ENCODE measurements around the gene COL6A6.

COL6A6 gene

GRCh38 chr3:130509008-130509407 lies 8.0 kb upstream of the COL6A6 start:
- no peak for TF ChIP-seq CTCF (IDR thresholded peaks at IDR 0.05; ENCODE audit: low read depth, low read length)
- peak in 1 of 2 donors; percentile 40 for DNase-seq (ENCODE audit: low read depth in 2 of 2)
- no peak overlapping the region for H3K4me3 ChIP-seq (replicated peaks in 1 of 2; ENCODE audit: low read depth in 2 of 2, low read length in 2 of 2)

GRCh38 chr3:130514681-130515080 lies 2.3 kb upstream of the COL6A6 start:
- peak in 1 of 2 donors; percentile 37 for DNase-seq (ENCODE audit: low read depth in 2 of 2)
- no peak overlapping the region for H3K4me3 ChIP-seq (replicated peaks in 1 of 2; ENCODE audit: low read depth in 2 of 2, low read length in 2 of 2)
- TF ChIP-seq CTCF (IDR thresholded peaks at IDR 0.05; ENCODE audit: low read depth, low read length) = no peak

- no peak for DNase-seq (ENCODE audit: low read depth in 2 of 2)
- H3K4me3 ChIP-seq (replicated peaks in 1 of 2; ENCODE audit: low read depth in 2 of 2, low read length in 2 of 2) = no peak overlapping the region
- no peak for TF ChIP-seq CTCF (IDR thresholded peaks at IDR 0.05; ENCODE audit: low read depth, low read length)
Measured at GRCh38 chr3:130515755-130516154, 1.2 kb upstream of the COL6A6 start.

- TF ChIP-seq CTCF (IDR thresholded peaks at IDR 0.05; ENCODE audit: low read depth, low read length) = no peak
- no peak overlapping the region for H3K4me3 ChIP-seq (replicated peaks in 1 of 2; ENCODE audit: low read depth in 2 of 2, low read length in 2 of 2)
- peak; percentile 1 to 3 for DNase-seq (ENCODE audit: low read depth in 2 of 2)
Measured at GRCh38 chr3:130517602-130518001, 625 bp downstream of the COL6A6 start.

GRCh38 chr3:130519754-130520153 lies 2.8 kb downstream of the COL6A6 start:
- no peak for TF ChIP-seq CTCF (IDR thresholded peaks at IDR 0.05; ENCODE audit: low read depth, low read length)
- no peak for DNase-seq (ENCODE audit: low read depth in 2 of 2)
- H3K4me3 ChIP-seq (replicated peaks in 1 of 2; ENCODE audit: low read depth in 2 of 2, low read length in 2 of 2) = no peak overlapping the region

GRCh38 chr3:130522399-130522798 lies 5.4 kb downstream of the COL6A6 start:
- DNase-seq (ENCODE audit: low read depth in 2 of 2) = no peak
- no peak overlapping the region for H3K4me3 ChIP-seq (replicated peaks in 1 of 2; ENCODE audit: low read depth in 2 of 2, low read length in 2 of 2)
- TF ChIP-seq CTCF (IDR thresholded peaks at IDR 0.05; ENCODE audit: low read depth, low read length) = no peak

GRCh38 chr3:130527426-130527825 lies 10.4 kb downstream of the COL6A6 start:
- no peak for DNase-seq (ENCODE audit: low read depth in 2 of 2)
- no peak for TF ChIP-seq CTCF (IDR thresholded peaks at IDR 0.05; ENCODE audit: low read depth, low read length)
- H3K4me3 ChIP-seq (replicated peaks in 1 of 2; ENCODE audit: low read depth in 2 of 2, low read length in 2 of 2) = no peak overlapping the region

All from cardiac fibroblast (primary cell).